GM12878 (cell line): ENCODE data around the gene MAN1B1. TPM values are rescaled to one million over a fixed set of nuclear protein-coding genes. Genes with fewer than 3 reads are reported as not detected.

ENCODE experiments used
- BCL11A ChIP-seq: IDR thresholded peaks from 2 replicates; pipeline ENCODE4 v1.6.1; 2011; ENCODE audit warnings: low read depth, low read length
- CREM ChIP-seq: IDR thresholded peaks from 2 replicates; pipeline ENCODE4 v1.6.1; 2014; ENCODE audit warnings: antibody characterized with exemption, low read depth
- EED ChIP-seq: sonication (generic); IDR thresholded peaks from 2 replicates; pipeline ENCODE4 v1.6.1; 2016; ENCODE audit warnings: antibody characterized with exemption, low read depth
- EGR1 ChIP-seq, 2 experiments: IDR thresholded peaks; 1 replicate in 1 of 2; 2 replicates in 1 of 2; pipeline ENCODE4 v1.6.1; 2011 to 2012; ENCODE audit warnings: low read depth in 2 of 2, low read length in 2 of 2, borderline replicate concordance in 1 of 2, mild to moderate bottlenecking in 1 of 2, moderate library complexity in 1 of 2
- EZH2 ChIP-seq: IDR thresholded peaks from 2 replicates; pipeline ENCODE4 v1.6.1; 2012; ENCODE audit warnings: low read depth, mild to moderate bottlenecking, control low read depth, inconsistent platforms, low read length, borderline replicate concordance; ENCODE audit not compliant: control insufficient read depth
- HSF1 ChIP-seq: fragments of 150-350 bp; IDR thresholded peaks from 2 replicates; pipeline ENCODE4 v1.6.1; 2014; ENCODE audit warnings: mild to moderate bottlenecking, low read depth, low read length
- MTA2 ChIP-seq: fragments of 450-650 bp; IDR thresholded peaks from 2 replicates; pipeline ENCODE4 v1.6.1; 2016; ENCODE audit warnings: low read depth, mild to moderate bottlenecking, moderate library complexity
- RAD51 ChIP-seq: fragments of 450-650 bp; IDR thresholded peaks from 2 replicates; pipeline ENCODE4 v1.6.1; 2016; ENCODE audit warnings: moderate library complexity, mild to moderate bottlenecking, inconsistent platforms
- RFX5 ChIP-seq: IDR thresholded peaks from 2 replicates; pipeline ENCODE4 v1.6.1; 2011; ENCODE audit warnings: low read depth, low read length, improper control_type of control experiment
- SIX5 ChIP-seq: IDR thresholded peaks from 2 replicates; pipeline ENCODE4 v1.6.1; 2011; ENCODE audit warnings: mild to moderate bottlenecking, low read depth, low read length, moderate library complexity; ENCODE audit not compliant: severe bottlenecking
- SMARCA5 ChIP-seq: fragments of 450-650 bp; IDR thresholded peaks from 2 replicates; pipeline ENCODE4 v1.6.1; 2017; ENCODE audit warnings: mild to moderate bottlenecking
- TBL1XR1 ChIP-seq: IDR thresholded peaks from 2 replicates; pipeline ENCODE4 v1.6.1; 2012; ENCODE audit warnings: low read depth, low read length, improper control_type of control experiment
- ZBTB11 ChIP-seq: fragments of 450-650 bp; formaldehyde crosslinking; IDR thresholded peaks from 2 replicates; pipeline ENCODE4 v1.5.0; 2022; ENCODE audit warnings: mild to moderate bottlenecking, missing genetic modification characterization
- ZBTB4 ChIP-seq: fragments of 450-650 bp; formaldehyde crosslinking; IDR thresholded peaks from 2 replicates; pipeline ENCODE4 v1.4.0; 2022; ENCODE audit warnings: mild to moderate bottlenecking, moderate library complexity
- polyA plus RNA-seq, 11 experiments: library from polyadenylated mRNA; depleted of rRNA in 4 of 11; unstranded in 6 of 11; stranded (reverse) in 5 of 11; fragments of >200 nt; fragmentation: Nextera tagmentation in 4 of 11; fragmentation: Illumina TruSeq in 1 of 11; extraction: Ambion mirVana in 4 of 11; extraction: Trizol in 1 of 11; gene quantifications; 1 replicate in 1 of 11; 2 replicates in 10 of 11; pipeline versions ENCODE4 v1.2.1 to v1.2.3, GENCODE V29; 2011 to 2016; ENCODE audit warnings: inconsistent platforms in 2 of 11, missing spikeins in 2 of 11, low read depth in 1 of 11
- total RNA-seq, 4 experiments: library from RNA; depleted of rRNA in 3 of 4; stranded (reverse); fragments of >200 nt in 3 of 4; fragmentation: Illumina TruSeq in 1 of 4; extraction: Trizol in 1 of 4; gene quantifications; 2 replicates each; pipeline versions ENCODE4 v1.2.1 to v1.2.3, GENCODE V29; 2013 to 2021
- TF ChIP-seq, protein P1 (sequence below): fragments of 450-650 bp; IDR thresholded peaks from 2 replicates; pipeline ENCODE4 v1.6.1; 2016; ENCODE audit warnings: mild to moderate bottlenecking, moderate library complexity, borderline replicate concordance
- TF ChIP-seq, protein P2 (sequence below): IDR thresholded peaks from 2 replicates; pipeline ENCODE4 v1.6.1; 2011; ENCODE audit warnings: low read depth, mild to moderate bottlenecking, low read length, moderate library complexity, borderline replicate concordance; ENCODE audit errors: extremely low read depth

MAN1B1 gene
- total and polyA plus RNA-seq, 10 of the 15 experiments (the other 5 are each of a cell fraction or from before 2014, with no cell fraction given): 0.71 to 34.1 (median 22.7) TPM

DNA sequence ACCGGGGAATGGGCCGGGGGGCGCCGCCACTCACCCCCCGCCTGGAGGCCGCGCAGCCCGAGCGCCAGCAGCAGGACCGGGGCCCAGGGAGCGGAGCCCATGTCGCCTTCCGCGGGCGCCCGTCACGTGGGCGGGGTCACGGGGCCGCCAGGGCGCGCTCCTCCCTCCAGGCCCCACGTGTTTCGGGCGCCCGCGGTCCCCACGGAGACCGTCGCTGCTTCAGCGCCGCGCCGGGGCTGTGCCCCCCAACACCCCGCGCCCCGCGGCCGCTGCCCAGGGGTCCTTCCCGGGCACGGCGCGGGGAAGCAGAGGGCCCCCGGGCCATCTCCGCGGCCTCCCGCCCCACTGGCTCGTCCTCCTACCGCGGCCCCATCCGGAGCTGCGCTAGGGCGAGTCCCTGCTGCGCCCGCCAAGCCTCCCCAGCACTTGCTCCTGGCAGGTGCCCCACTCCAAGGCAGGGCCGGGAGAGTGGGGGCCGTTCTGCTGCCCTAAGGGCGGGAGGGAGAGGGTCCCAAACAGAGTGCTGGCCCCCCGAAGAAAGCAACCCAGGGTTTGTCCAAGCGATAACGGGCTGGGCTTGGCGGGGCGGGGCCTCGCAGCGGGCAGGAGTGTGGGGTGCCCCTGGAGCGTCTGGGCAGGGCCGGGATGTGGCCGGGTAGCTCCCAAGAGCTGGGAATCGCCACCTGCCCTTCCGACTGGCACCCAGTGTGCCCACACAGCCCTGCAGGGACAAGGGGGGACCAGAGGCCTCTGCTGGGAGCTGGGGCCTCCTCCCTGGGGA is 28.0 kb downstream of the MAN1B1 start, which contains the start of gene DPP7 (continued):
- TF ChIP-seq HSF1: no peak
- TF ChIP-seq MTA2: no peak
- no peak for TF ChIP-seq CREM
- TF ChIP-seq, protein P1, sequence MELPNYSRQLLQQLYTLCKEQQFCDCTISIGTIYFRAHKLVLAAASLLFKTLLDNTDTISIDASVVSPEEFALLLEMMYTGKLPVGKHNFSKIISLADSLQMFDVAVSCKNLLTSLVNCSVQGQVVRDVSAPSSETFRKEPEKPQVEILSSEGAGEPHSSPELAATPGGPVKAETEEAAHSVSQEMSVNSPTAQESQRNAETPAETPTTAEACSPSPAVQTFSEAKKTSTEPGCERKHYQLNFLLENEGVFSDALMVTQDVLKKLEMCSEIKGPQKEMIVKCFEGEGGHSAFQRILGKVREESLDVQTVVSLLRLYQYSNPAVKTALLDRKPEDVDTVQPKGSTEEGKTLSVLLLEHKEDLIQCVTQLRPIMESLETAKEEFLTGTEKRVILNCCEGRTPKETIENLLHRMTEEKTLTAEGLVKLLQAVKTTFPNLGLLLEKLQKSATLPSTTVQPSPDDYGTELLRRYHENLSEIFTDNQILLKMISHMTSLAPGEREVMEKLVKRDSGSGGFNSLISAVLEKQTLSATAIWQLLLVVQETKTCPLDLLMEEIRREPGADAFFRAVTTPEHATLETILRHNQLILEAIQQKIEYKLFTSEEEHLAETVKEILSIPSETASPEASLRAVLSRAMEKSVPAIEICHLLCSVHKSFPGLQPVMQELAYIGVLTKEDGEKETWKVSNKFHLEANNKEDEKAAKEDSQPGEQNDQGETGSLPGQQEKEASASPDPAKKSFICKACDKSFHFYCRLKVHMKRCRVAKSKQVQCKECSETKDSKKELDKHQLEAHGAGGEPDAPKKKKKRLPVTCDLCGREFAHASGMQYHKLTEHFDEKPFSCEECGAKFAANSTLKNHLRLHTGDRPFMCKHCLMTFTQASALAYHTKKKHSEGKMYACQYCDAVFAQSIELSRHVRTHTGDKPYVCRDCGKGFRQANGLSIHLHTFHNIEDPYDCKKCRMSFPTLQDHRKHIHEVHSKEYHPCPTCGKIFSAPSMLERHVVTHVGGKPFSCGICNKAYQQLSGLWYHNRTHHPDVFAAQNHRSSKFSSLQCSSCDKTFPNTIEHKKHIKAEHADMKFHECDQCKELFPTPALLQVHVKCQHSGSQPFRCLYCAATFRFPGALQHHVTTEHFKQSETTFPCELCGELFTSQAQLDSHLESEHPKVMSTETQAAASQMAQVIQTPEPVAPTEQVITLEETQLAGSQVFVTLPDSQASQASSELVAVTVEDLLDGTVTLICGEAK: no peak
- TF ChIP-seq TBL1XR1: no peak
- TF ChIP-seq SMARCA5: 0 out of 2 replicates have a peak, but pooled peaks have one; percentile 41
- no peak for TF ChIP-seq BCL11A
- peak; percentile 88 for TF ChIP-seq RAD51
- TF ChIP-seq SIX5: no peak
- TF ChIP-seq RFX5: no peak
- TF ChIP-seq EED: no peak
- no peak for TF ChIP-seq ZBTB4 (CRISPR knock-in tag)
- no peak for TF ChIP-seq EZH2
- peak in 1 of 2 experiments; percentile 73; a peak in 1 of 3 replicates for TF ChIP-seq EGR1 (IDR thresholded peaks at IDR 0.05; ENCODE audit: borderline replicate concordance in 1 of 2, low read depth in 2 of 2, low read length in 2 of 2)
- TF ChIP-seq ZBTB11 (CRISPR knock-in tag): no peak
- TF ChIP-seq, protein P2, sequence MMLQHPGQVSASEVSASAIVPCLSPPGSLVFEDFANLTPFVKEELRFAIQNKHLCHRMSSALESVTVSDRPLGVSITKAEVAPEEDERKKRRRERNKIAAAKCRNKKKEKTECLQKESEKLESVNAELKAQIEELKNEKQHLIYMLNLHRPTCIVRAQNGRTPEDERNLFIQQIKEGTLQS: peak; percentile 97
